HEK293T (cell line): ENCODE measurements around the gene NABP2.

Experiments
- CTCF ChIA-PET: fragments of 350-600 bp; formaldehyde crosslinking; extraction: SDS; loops from one replicate; lab custom pipeline; 2021; ENCODE audit warnings: antibody characterized with exemption, inconsistent platforms; lab: Yijun Ruan, JAX
- POLR2A ChIA-PET: fragments of 350-600 bp; formaldehyde crosslinking; extraction: SDS; loops from one replicate; lab custom pipeline; 2020; ENCODE audit warnings: antibody characterized with exemption, inconsistent platforms; lab: Yijun Ruan, JAX
- DNase-seq: peaks from one replicate; pipeline ENCODE4 v3.0.0; 2012; ENCODE audit warnings: mixed read lengths; ENCODE audit errors: extremely low spot score
- ARNT ChIP-seq: fragments of 450-650 bp; IDR thresholded peaks from 2 replicates; pipeline ENCODE4 v1.6.1; 2017; ENCODE audit warnings: mild to moderate bottlenecking
- BHLHE40 ChIP-seq: fragments of 450-650 bp; IDR thresholded peaks from 2 replicates; pipeline ENCODE4 v1.6.1; 2016; ENCODE audit warnings: mild to moderate bottlenecking, moderate library complexity, borderline replicate concordance
- CTBP1 ChIP-seq: fragments of 450-650 bp; IDR thresholded peaks from 2 replicates; pipeline ENCODE4 v1.6.1; 2016; ENCODE audit warnings: borderline replicate concordance
- ELF4 ChIP-seq: fragments of 450-650 bp; IDR thresholded peaks from 2 replicates; pipeline ENCODE4 v1.6.1; 2017; ENCODE audit warnings: antibody characterized with exemption
- FOXA1 ChIP-seq: fragments of 450-650 bp; IDR thresholded peaks from 2 replicates; pipeline ENCODE4 v1.6.1; 2016; ENCODE audit warnings: mild to moderate bottlenecking
- FOXK2 ChIP-seq: fragments of 450-650 bp; IDR thresholded peaks from 2 replicates; pipeline ENCODE4 v1.6.1; 2016; ENCODE audit warnings: mild to moderate bottlenecking
- FOXM1 ChIP-seq: fragments of 450-650 bp; IDR thresholded peaks from 2 replicates; pipeline ENCODE4 v1.6.1; 2017; ENCODE audit warnings: mild to moderate bottlenecking, borderline replicate concordance
- HDGF ChIP-seq: fragments of 450-650 bp; IDR thresholded peaks from 2 replicates; pipeline ENCODE4 v1.6.1; 2017; ENCODE audit warnings: antibody characterized with exemption, borderline replicate concordance
- L3MBTL2 ChIP-seq: fragments of 450-650 bp; conservative IDR thresholded peaks from 2 replicates; pipeline ENCODE4 v1.6.1; 2016; ENCODE audit warnings: mild to moderate bottlenecking
- LEF1 ChIP-seq: fragments of 450-650 bp; IDR thresholded peaks from 2 replicates; pipeline ENCODE4 v1.6.1; 2017; ENCODE audit warnings: mild to moderate bottlenecking, borderline replicate concordance
- NFRKB ChIP-seq: fragments of 450-650 bp; IDR thresholded peaks from 2 replicates; pipeline ENCODE4 v1.6.1; 2016; ENCODE audit warnings: mild to moderate bottlenecking, moderate library complexity
- PKNOX1 ChIP-seq: fragments of 450-650 bp; IDR thresholded peaks from 2 replicates; pipeline ENCODE4 v1.6.1; 2016
- SP1 ChIP-seq: fragments of 450-650 bp; IDR thresholded peaks from 2 replicates; pipeline ENCODE4 v1.6.1; 2017
- SUZ12 ChIP-seq: fragments of 450-650 bp; IDR thresholded peaks from 2 replicates; pipeline ENCODE4 v1.6.1; 2016; ENCODE audit warnings: mild to moderate bottlenecking
- TARDBP ChIP-seq: fragments of 450-650 bp; IDR thresholded peaks from 2 replicates; pipeline ENCODE4 v1.6.1; 2016
- ZNF384 ChIP-seq: fragments of 450-650 bp; IDR thresholded peaks from 2 replicates; pipeline ENCODE4 v1.6.1; 2016

Gene NABP2

GRCh38 chr12:56236091-56236490 is 11.9 kb downstream of the NABP2 start:
- POLR2A ChIA-PET, result interaction anchor here (1.5 to 2.7 kb wide), 3 partner anchors 14 to 31 kb away, joined by 4 to 18 read pairs (median 5); partner anchors contain the start of genes COQ10A and RNF41
- no peak for DNase-seq
- CTCF ChIA-PET, result interaction anchor here (0.6 to 1.4 kb wide), 3 partner anchors 8 to 116 kb away, joined by 3 read pairs; no protein-coding TSS in a partner anchor
- TF ChIP-seq FOXM1 (no peak), SP1 (no peak), SUZ12 (no peak), FOXA1 (no peak), TARDBP (no peak), ELF4 (no peak), L3MBTL2 (no peak), ZNF384 (no peak), NFRKB (no peak), LEF1 (no peak), CTBP1 (no peak), HDGF (no peak), PKNOX1 (no peak), BHLHE40 (no peak)

- POLR2A ChIA-PET, result interaction anchor here (0.6 to 2.7 kb wide), 5 partner anchors 14 to 133 kb away, joined by 3 to 18 read pairs (median 4); partner anchors contain the start of genes COQ10A, PA2G4, RNF41 and SMARCC2
- CTCF ChIA-PET, result interaction anchor here (1.4 kb wide), 1 partner anchor 117 kb away, joined by 3 read pairs; no protein-coding TSS in a partner anchor
- no peak for DNase-seq
- TF ChIP-seq ZNF384 (no peak), TARDBP (no peak), L3MBTL2 (no peak), FOXM1 (no peak), CTBP1 (no peak), FOXK2 (no peak), LEF1 (no peak), ELF4 (no peak), PKNOX1 (no peak), HDGF (no peak), FOXA1 (no peak), SUZ12 (no peak), SP1 (no peak), ARNT (no peak), BHLHE40 (no peak), NFRKB (no peak)
Measured at GRCh38 chr12:56236985-56237384, 12.8 kb downstream of the NABP2 start.

GRCh38 chr12:56237552-56237951 is 13.4 kb downstream of the NABP2 start:
- DNase-seq, result no peak
- POLR2A ChIA-PET, result interaction anchor here (0.6 to 2.7 kb wide), 4 partner anchors 16 to 133 kb away, joined by 3 to 18 read pairs (median 4); partner anchors contain the start of genes COQ10A, PA2G4, RNF41 and SMARCC2
- CTCF ChIA-PET, result no interaction called here
- TF ChIP-seq NFRKB (no peak), SP1 (no peak), FOXM1 (no peak), HDGF (no peak), SUZ12 (no peak), ELF4 (no peak), ARNT (no peak)

- no peak for DNase-seq
- POLR2A ChIA-PET, result no interaction called here
- no peak for TF ChIP-seq ZNF384
- no peak for TF ChIP-seq FOXA1
- no peak for TF ChIP-seq PKNOX1
- no peak for TF ChIP-seq LEF1
- CTCF ChIA-PET, result interaction anchor here (1.3 kb wide), 1 partner anchor 10 kb away, joined by 3 read pairs; no protein-coding TSS in a partner anchor
Measured at GRCh38 chr12:56241424-56242303, 17.5 kb downstream of the NABP2 start.

- ChIA-PET POLR2A (interaction anchor here (1.1 kb wide), 1 partner anchor 8 kb away, joined by 3 read pairs; no protein-coding TSS in a partner anchor), CTCF (interaction anchor here (1.3 kb wide), 1 partner anchor 11 kb away, joined by 3 read pairs; no protein-coding TSS in a partner anchor)
- TF ChIP-seq FOXA1, result no peak
- DNase-seq, result no peak
Measured at GRCh38 chr12:56242986-56243385, 18.8 kb downstream of the NABP2 start.

- ChIA-PET CTCF (interaction anchor here (1.4 kb wide), 1 partner anchor 125 kb away, joined by 3 read pairs; the partner anchor contains the start of gene ZC3H10), POLR2A (interaction anchor here (0.8 to 1.1 kb wide), 2 partner anchors 8 to 15 kb away, joined by 3 read pairs; partner anchors contain the start of gene ANKRD52)
- DNase-seq, result no peak
- TF ChIP-seq ARNT (no peak), FOXA1 (no peak), PKNOX1 (no peak), FOXK2 (no peak), LEF1 (no peak)
Measured at GRCh38 chr12:56243731-56244181, 19.6 kb downstream of the NABP2 start.
